ENCODE measurements around the gene RASAL2. TPM values are rescaled to one million over a fixed set of nuclear protein-coding genes. Genes with fewer than 3 reads are reported as not detected.

RASAL2 gene
- total RNA-seq, 1 experiment from 2014 or later, result 22.2 TPM

- Histone ChIP-seq H3K18ac (ENCODE audit: insufficient read length, low read depth, low read length) (no peak overlapping the region), H3T11ph (ENCODE audit: low read length) (no peak overlapping the region), H3K23me2 (ENCODE audit: insufficient read length, low read depth, low read length, poor library complexity, severe bottlenecking) (no peaks in the 10 kb centered on the region), H3K9ac (ENCODE audit: extremely low read depth, insufficient read length, low read length) (no peak overlapping the region), H2BK12ac (ENCODE audit: insufficient read length, low read depth, low read length) (no peak overlapping the region), H4K20me1 (ENCODE audit: control insufficient read depth, insufficient read depth, insufficient read length) (no peaks in the 10 kb centered on the region), H2BK15ac (ENCODE audit: low read depth, low read length) (no peak overlapping the region), H3K4ac (ENCODE audit: low read depth, low read length) (no peak overlapping the region), H3K27ac (ENCODE audit: insufficient read length, low read depth, low read length) (no peak overlapping the region), H2BK5ac (ENCODE audit: insufficient read length, low read length) (no peak overlapping the region), H4K91ac (ENCODE audit: insufficient read length, low read depth, low read length) (no peak overlapping the region), H4K5ac (ENCODE audit: insufficient read length, low read depth, low read length) (no peak overlapping the region), H3K79me1 (ENCODE audit: insufficient read depth, low read depth, low read length, poor library complexity, severe bottlenecking) (no peaks in the 10 kb centered on the region), H3K4me2 (ENCODE audit: insufficient read depth, insufficient read length, low read length) (no peak overlapping the region), H4K8ac (replicated peaks; ENCODE audit: insufficient read length, low read depth, low read length) (no peak overlapping the region), H3K14ac (ENCODE audit: insufficient read depth, low read length) (no peak overlapping the region), H3K9me3 (ENCODE audit: control insufficient read depth, low read depth, low read length) (no peaks in the 10 kb centered on the region), H3K27me3 (ENCODE audit: insufficient read depth, low read length) (0 out of 2 replicates have a peak, but pooled peaks cover 2% of the 10 kb centered on the region), H3K23ac (ENCODE audit: insufficient read length, low read depth, low read length) (no peak overlapping the region), H3K56ac (ENCODE audit: insufficient read length, low read depth, low read length) (no peak overlapping the region), H3K79me2 (ENCODE audit: insufficient read depth, low read length) (no peaks in the 10 kb centered on the region), H2AK5ac (ENCODE audit: insufficient read length, low read length) (no peak overlapping the region), H3K4me1 (ENCODE audit: insufficient read depth, low read length) (peaks cover 16% of the 10 kb centered on the region), H2BK120ac (ENCODE audit: low read depth, low read length, poor library complexity, severe bottlenecking) (no peak overlapping the region), H2BK20ac (ENCODE audit: low read depth, low read length, poor library complexity, severe bottlenecking) (no peak overlapping the region), H2AFZ (ENCODE audit: low read length) (no peak overlapping the region)
- TF ChIP-seq CTCF (conservative IDR thresholded peaks at IDR 0.05), result no peak
- no peak overlapping the region for H3K4me3 Mint-ChIP-seq
- H3K27ac Mint-ChIP-seq, result peak overlapping the region in 1 of 3 experiments; percentile 96; a peak in 1 of 7 replicates
- no peaks in the 10 kb centered on the region for H3K9me3 Mint-ChIP-seq
- WGBS (ENCODE audit: extremely low coverage, insufficient read length, low lambda C conversion rate), result no CpG with 5 or more reads among the region's 1 CpG
- H3K36me3 Mint-ChIP-seq (ENCODE audit: insufficient read depth in 1 of 3, low read depth in 3 of 3), result no peaks in the 10 kb centered on the region
- no peak for DNase-seq
- H3K4me1 Mint-ChIP-seq, result peaks cover 46 to 51% of the 10 kb centered on the region in 2 experiments
- peaks cover 1% of the 10 kb centered on the region; the same call in 1 of the 2 replicates for H3K27me3 Mint-ChIP-seq (ENCODE audit: low read depth)
These were observed 32.3 kb upstream of the RASAL2 start for GRCh38 chr1:178061620-178062019.
